Upper lobe of right lung (tissue), 1 donor: ENCODE results near the gene SASH3. TPM values are rescaled to one million over a fixed set of nuclear protein-coding genes. Genes with fewer than 3 reads are reported as not detected.

ENCODE experiments used
- ATAC-seq: fragments of 200-7000 bp; cut with Tn5 transposase; one replicate; pipeline ENCODE4 v1.9.1; 2020; ENCODE audit warnings: mild to moderate bottlenecking, moderate library complexity
- DNase-seq: peaks from one replicate; pipeline ENCODE4 v3.0.0-alpha.2; 2020
- H3K27ac ChIP-seq: fragments of 200-600 bp; one replicate; pipeline ENCODE4 v1.8.0; 2022
- H3K27me3 ChIP-seq: fragments of 200-600 bp; one replicate; pipeline ENCODE4 v1.8.0; 2022; ENCODE audit warnings: mild to moderate bottlenecking
- H3K36me3 ChIP-seq: fragments of 200-600 bp; one replicate; pipeline ENCODE4 v1.8.0; 2022
- H3K4me1 ChIP-seq: fragments of 200-600 bp; one replicate; pipeline ENCODE4 v1.8.0; 2022
- H3K4me3 ChIP-seq: fragments of 200-600 bp; one replicate; pipeline ENCODE4 v1.8.0; 2022; ENCODE audit warnings: mild to moderate bottlenecking
- H3K9me3 ChIP-seq: fragments of 200-600 bp; one replicate; pipeline ENCODE4 v1.8.0; 2022
- CTCF ChIP-seq: fragments of 200-600 bp; IDR thresholded peaks from one replicate; pipeline ENCODE4 v1.8.0; 2022; ENCODE audit warnings: antibody characterized with exemption
- intact Hi-C: fragments of 100-400 bp; cut with DNase I; formaldehyde crosslinking; loops from one replicate; pipeline ENCODE4 v1.11.0; 2022
- total RNA-seq: library from RNA; stranded (reverse); fragmentation: NEBNext Ultra II Directional; extraction: Animal tissue kit (Norgen Biotek cat#: 25700); gene quantifications from one replicate; pipeline ENCODE4 v1.2.1, GENCODE V29; 2021
- donor health status: DM: no; HTN: yes; CAD: no; lungs with severe emphysema.

SASH3 gene
- total RNA-seq, 1 donor from 2014 or later, result 41.2 TPM

- Histone ChIP-seq H3K27ac (no peak overlapping the region), H3K4me1 (no peaks in the 10 kb centered on the region), H3K36me3 (no peaks in the 10 kb centered on the region), H3K27me3 (no peaks in the 10 kb centered on the region), H3K9me3 (no peaks in the 10 kb centered on the region), H3K4me3 (no peak overlapping the region)
- intact Hi-C loops, result no loop called here
- no peak for TF ChIP-seq CTCF
- ATAC-seq (no peak), DNase-seq (no peak)
These were observed 18.7 kb downstream of the SASH3 start for GRCh38 chrX:129798456-129798855.

GRCh38 chrX:129798888-129799287 lies 19.1 kb downstream of the SASH3 start:
- Histone ChIP-seq H3K27me3 (no peaks in the 10 kb centered on the region), H3K4me1 (no peaks in the 10 kb centered on the region), H3K9me3 (no peaks in the 10 kb centered on the region), H3K4me3 (no peak overlapping the region), H3K27ac (no peak overlapping the region), H3K36me3 (no peaks in the 10 kb centered on the region)
- DNase-seq (no peak), ATAC-seq (no peak)
- intact Hi-C loops, result no loop called here
- no peak for TF ChIP-seq CTCF

DNA sequence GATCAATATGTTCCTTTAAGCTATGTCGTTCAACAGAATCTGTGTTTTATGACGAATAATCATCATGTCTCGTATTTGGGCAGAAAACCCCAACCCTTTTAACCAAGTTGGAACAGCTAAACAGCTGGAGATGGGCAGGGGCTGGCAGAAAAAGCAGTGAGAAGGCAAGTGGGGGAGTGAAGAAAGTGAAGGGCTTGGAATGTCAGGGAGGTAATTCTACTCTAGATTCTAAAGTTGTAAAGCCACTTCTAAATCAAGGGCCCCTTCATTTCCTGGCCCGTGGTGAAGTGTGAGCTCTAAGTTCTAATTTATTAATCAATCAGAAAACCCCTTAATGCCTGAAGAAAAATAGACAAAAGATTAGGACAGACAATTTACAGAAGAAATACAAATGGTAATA lies 20.4 kb downstream of the SASH3 start:
- Histone ChIP-seq H3K27me3 (no peaks in the 10 kb centered on the region), H3K4me3 (no peak overlapping the region), H3K27ac (no peak overlapping the region), H3K4me1 (no peaks in the 10 kb centered on the region), H3K36me3 (peaks cover 5% of the 10 kb centered on the region), H3K9me3 (no peaks in the 10 kb centered on the region)
- no peak for TF ChIP-seq CTCF
- DNase-seq, result no peak
- intact Hi-C loops, result no loop called here
- no peak for ATAC-seq

GRCh38 chrX:129802863-129803262 lies 23.1 kb downstream of the SASH3 start:
- Histone ChIP-seq H3K27ac (no peak overlapping the region), H3K36me3 (peaks cover 15% of the 10 kb centered on the region), H3K4me3 (no peak overlapping the region), H3K9me3 (no peaks in the 10 kb centered on the region), H3K27me3 (no peaks in the 10 kb centered on the region), H3K4me1 (no peaks in the 10 kb centered on the region)
- TF ChIP-seq CTCF, result no peak
- intact Hi-C loops, result no loop called here
- DNase-seq, result no peak
- ATAC-seq, result no peak

DNA sequence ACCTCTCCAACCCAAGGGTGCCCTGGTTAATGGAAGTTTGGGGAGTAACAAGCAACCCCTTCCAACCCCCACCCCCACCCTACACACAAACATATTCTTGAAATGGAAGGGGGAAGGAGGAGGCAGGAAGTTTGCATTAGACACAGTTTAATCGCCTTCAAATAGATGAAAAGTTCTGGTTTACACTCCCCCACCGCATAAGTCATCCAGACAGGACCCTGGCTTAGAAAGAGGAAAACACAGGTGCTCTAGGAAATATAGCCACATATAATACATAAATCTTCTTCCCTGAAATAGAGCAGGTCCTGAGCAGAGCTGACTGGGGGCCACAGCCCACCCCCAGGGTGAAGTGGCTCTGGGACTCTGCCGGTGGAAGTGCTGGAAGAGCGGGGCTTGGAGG lies 25.1 kb downstream of the SASH3 start:
- no peak for DNase-seq
- H3K36me3 ChIP-seq, result peaks cover 15% of the 10 kb centered on the region
- no peak overlapping the region for H3K27ac ChIP-seq
- no peaks in the 10 kb centered on the region for H3K9me3 ChIP-seq
- H3K4me3 ChIP-seq, result no peak overlapping the region
- ATAC-seq, result no peak
- intact Hi-C loops, result no loop called here
- H3K27me3 ChIP-seq, result no peaks in the 10 kb centered on the region
- H3K4me1 ChIP-seq, result no peaks in the 10 kb centered on the region
- no peak for TF ChIP-seq CTCF

- peaks cover 15% of the 10 kb centered on the region for H3K36me3 ChIP-seq
- ATAC-seq (peak; percentile 38), DNase-seq (no peak)
- H3K27me3 ChIP-seq, result no peaks in the 10 kb centered on the region
- intact Hi-C loops, result no loop called here
- TF ChIP-seq CTCF, result no peak
- no peaks in the 10 kb centered on the region for H3K9me3 ChIP-seq
- no peak overlapping the region for H3K4me3 ChIP-seq
- no peaks in the 10 kb centered on the region for H3K4me1 ChIP-seq
- H3K27ac ChIP-seq, result no peak overlapping the region
These were observed 28.5 kb downstream of the SASH3 start for GRCh38 chrX:129808158-129808828.
